SK-N-SH treated with all-trans-retinoic acid at 6 μM for 48 hours (cell line): ENCODE measurements around the gene STN1.

ENCODE experiments used
- ATAC-seq: fragments of 200-7000 bp; cut with Tn5 transposase; 3 replicates; pipeline ENCODE4 v1.9.1; 2020; ENCODE audit warnings: mild to moderate bottlenecking, moderate library complexity
- ARNTL ChIP-seq: fragments of 450-650 bp; formaldehyde crosslinking; IDR thresholded peaks from 2 replicates; pipeline ENCODE4 v1.5.0; 2020; ENCODE audit warnings: low read depth, mild to moderate bottlenecking, moderate library complexity, borderline replicate concordance
- CREB5 ChIP-seq: fragments of 250-450 bp; sonication (Bioruptor Pico); IDR thresholded peaks from 2 replicates; pipeline ENCODE4 v1.5.1; 2020; ENCODE audit warnings: low read depth, mild to moderate bottlenecking, moderate library complexity
- CSDC2 ChIP-seq: fragments of 250-450 bp; sonication (Bioruptor Pico); IDR thresholded peaks from 2 replicates; pipeline ENCODE4 v1.5.0; 2020; ENCODE audit warnings: mild to moderate bottlenecking, moderate library complexity
- CSRNP3 ChIP-seq: fragments of 250-450 bp; sonication (Bioruptor Pico); IDR thresholded peaks from 2 replicates; pipeline ENCODE4 v1.5.1; 2021; ENCODE audit warnings: mild to moderate bottlenecking, moderate library complexity
- ESRRG ChIP-seq: fragments of 250-450 bp; sonication (Bioruptor Pico); IDR thresholded peaks from 2 replicates; pipeline ENCODE4 v1.6.1; 2021; ENCODE audit warnings: mild to moderate bottlenecking
- GLIS3 ChIP-seq: fragments of 250-450 bp; sonication (Bioruptor Pico); IDR thresholded peaks from 2 replicates; pipeline ENCODE4 v1.5.0; 2020; ENCODE audit warnings: mild to moderate bottlenecking, moderate library complexity
- ISL1 ChIP-seq: fragments of 250-450 bp; sonication (Bioruptor Pico); IDR thresholded peaks from 2 replicates; pipeline ENCODE4 v2.1.2; 2022; ENCODE audit warnings: mild to moderate bottlenecking, moderate library complexity
- POU6F1 ChIP-seq: fragments of 250-450 bp; sonication (Bioruptor Pico); IDR thresholded peaks from 2 replicates; pipeline ENCODE4 v1.8.0; 2021; ENCODE audit warnings: low read depth, mild to moderate bottlenecking, moderate library complexity, borderline replicate concordance
- PPARA ChIP-seq: fragments of 250-450 bp; sonication (Bioruptor Pico); IDR thresholded peaks from 2 replicates; pipeline ENCODE4 v1.5.0; 2020; ENCODE audit warnings: mild to moderate bottlenecking, borderline replicate concordance
- SNAI2 ChIP-seq: fragments of 250-450 bp; sonication (Bioruptor Pico); IDR thresholded peaks from 2 replicates; pipeline ENCODE4 v1.5.0; 2020; ENCODE audit warnings: mild to moderate bottlenecking, moderate library complexity
- TCF4 ChIP-seq: fragments of 250-450 bp; sonication (Bioruptor Pico); IDR thresholded peaks from 2 replicates; pipeline ENCODE4 v1.8.0; 2021; ENCODE audit warnings: mild to moderate bottlenecking, moderate library complexity, borderline replicate concordance
- TOX ChIP-seq: fragments of 250-450 bp; sonication (Bioruptor Pico); IDR thresholded peaks from 2 replicates; pipeline ENCODE4 v1.8.0; 2021; ENCODE audit warnings: mild to moderate bottlenecking, moderate library complexity, borderline replicate concordance
- ZFP30 ChIP-seq: fragments of 450-650 bp; formaldehyde crosslinking; IDR thresholded peaks from 2 replicates; pipeline ENCODE4 v1.5.0; 2022; ENCODE audit warnings: mild to moderate bottlenecking, moderate library complexity
- ZNF565 ChIP-seq: fragments of 450-650 bp; formaldehyde crosslinking; conservative IDR thresholded peaks from 2 replicates; pipeline ENCODE4 v1.5.0; 2020; ENCODE audit warnings: low read depth, mild to moderate bottlenecking, moderate library complexity
- ZNF70 ChIP-seq: fragments of 450-650 bp; formaldehyde crosslinking; IDR thresholded peaks from 2 replicates; pipeline ENCODE4 v1.5.0; 2020; ENCODE audit warnings: mild to moderate bottlenecking, moderate library complexity
- ZNF8 ChIP-seq: fragments of 450-650 bp; formaldehyde crosslinking; IDR thresholded peaks from 2 replicates; pipeline ENCODE4 v1.5.0; 2020; ENCODE audit warnings: mild to moderate bottlenecking, moderate library complexity
- TF ChIP-seq, protein P1 (sequence below): fragments of 250-450 bp; sonication (Bioruptor Pico); IDR thresholded peaks from 2 replicates; pipeline ENCODE4 v1.8.0; 2020; ENCODE audit warnings: mild to moderate bottlenecking, moderate library complexity, borderline replicate concordance

STN1 gene

GRCh38 chr10:103835096-103836050 is 82.6 kb downstream of the STN1 start:
- ATAC-seq: no peak
- TF ChIP-seq ARNTL (CRISPR knock-in tag): no peak
- TF ChIP-seq CSDC2 (CRISPR knock-in tag): no peak
- TF ChIP-seq, protein P1, sequence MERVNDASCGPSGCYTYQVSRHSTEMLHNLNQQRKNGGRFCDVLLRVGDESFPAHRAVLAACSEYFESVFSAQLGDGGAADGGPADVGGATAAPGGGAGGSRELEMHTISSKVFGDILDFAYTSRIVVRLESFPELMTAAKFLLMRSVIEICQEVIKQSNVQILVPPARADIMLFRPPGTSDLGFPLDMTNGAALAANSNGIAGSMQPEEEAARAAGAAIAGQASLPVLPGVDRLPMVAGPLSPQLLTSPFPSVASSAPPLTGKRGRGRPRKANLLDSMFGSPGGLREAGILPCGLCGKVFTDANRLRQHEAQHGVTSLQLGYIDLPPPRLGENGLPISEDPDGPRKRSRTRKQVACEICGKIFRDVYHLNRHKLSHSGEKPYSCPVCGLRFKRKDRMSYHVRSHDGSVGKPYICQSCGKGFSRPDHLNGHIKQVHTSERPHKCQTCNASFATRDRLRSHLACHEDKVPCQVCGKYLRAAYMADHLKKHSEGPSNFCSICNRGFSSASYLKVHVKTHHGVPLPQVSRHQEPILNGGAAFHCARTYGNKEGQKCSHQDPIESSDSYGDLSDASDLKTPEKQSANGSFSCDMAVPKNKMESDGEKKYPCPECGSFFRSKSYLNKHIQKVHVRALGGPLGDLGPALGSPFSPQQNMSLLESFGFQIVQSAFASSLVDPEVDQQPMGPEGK (CRISPR knock-in tag): no peak
- TF ChIP-seq ZFP30 (CRISPR knock-in tag): no peak
- TF ChIP-seq POU6F1 (CRISPR knock-in tag): no peak
- TF ChIP-seq GLIS3 (CRISPR knock-in tag): no peak
- TF ChIP-seq CSRNP3 (CRISPR knock-in tag): no peak
- TF ChIP-seq ZNF70 (CRISPR knock-in tag): no peak
- TF ChIP-seq, all 23 proteins: peak for 0

DNA sequence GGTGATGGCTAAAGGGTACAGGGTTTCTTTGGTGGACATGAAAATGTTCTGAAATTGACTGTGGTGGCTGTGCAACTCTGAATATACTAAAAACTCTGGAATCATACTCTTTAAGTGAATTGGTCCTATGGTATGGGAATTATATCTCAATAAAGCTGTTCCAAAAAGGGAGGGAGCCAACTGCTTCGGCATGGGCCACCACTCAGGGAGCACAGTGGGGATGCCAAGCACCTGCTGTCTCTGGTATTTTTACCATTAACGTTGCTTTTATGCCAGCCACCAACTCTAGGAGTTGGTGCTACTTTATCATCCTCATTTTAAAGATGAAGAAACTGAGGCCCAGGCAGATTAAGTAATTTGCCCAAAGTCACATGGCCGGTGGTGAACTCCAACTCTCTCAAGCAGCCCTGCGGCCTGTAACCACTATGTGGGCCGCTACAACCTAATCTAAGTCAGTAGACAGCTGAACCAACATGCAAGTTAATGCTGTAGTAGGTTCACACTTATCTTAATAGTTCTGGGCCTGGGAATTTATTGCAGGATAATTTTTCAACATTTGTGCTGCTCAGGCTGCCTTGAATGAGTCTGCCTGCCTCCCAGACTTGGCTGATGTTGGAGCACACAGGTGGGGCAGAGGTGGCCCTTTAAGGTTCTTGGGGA is 83.4 kb downstream of the STN1 start:
- no peak for TF ChIP-seq ZFP30 (CRISPR knock-in tag)
- TF ChIP-seq ZNF565: no peak
- TF ChIP-seq TCF4 (CRISPR knock-in tag): no peak
- TF ChIP-seq CSDC2 (CRISPR knock-in tag): no peak
- no peak for TF ChIP-seq CSRNP3 (CRISPR knock-in tag)
- TF ChIP-seq ARNTL (CRISPR knock-in tag): no peak
- no peak for TF ChIP-seq ISL1 (CRISPR knock-in tag)
- TF ChIP-seq SNAI2 (CRISPR knock-in tag): no peak
- TF ChIP-seq PPARA (CRISPR knock-in tag): no peak
- no peak for TF ChIP-seq POU6F1 (CRISPR knock-in tag)
- TF ChIP-seq, all 23 proteins: peak for 0
- no peak for ATAC-seq

DNA sequence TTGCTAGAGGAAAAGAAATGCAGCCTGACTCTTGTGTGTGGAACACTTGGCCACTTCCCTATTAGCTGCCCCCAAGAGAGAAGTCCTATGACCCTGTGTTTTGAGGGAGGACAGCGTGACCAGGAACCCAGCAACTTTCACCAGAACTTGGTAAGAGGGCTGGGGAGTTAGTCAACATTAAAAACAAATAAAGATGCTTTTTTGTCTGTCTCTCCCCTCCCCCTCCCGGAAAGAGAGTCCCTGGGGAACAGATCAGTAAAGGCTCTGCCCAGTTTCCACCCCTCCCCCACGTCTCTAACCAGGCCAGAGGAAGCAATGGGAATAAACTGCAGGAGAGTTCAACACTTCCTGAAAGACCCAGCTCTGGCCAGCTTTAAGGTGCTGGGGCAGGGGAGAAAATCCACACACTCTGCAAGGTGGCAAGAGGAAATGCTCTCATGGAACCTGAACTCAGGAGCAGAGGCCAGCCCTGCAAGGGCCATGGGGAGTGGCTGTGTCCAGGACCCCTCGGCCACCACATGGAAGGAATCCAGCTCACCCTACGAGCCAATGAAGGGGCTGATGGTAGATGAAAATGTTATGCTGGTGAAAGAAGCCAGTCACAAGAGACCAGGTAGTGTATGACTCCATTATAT is 84.1 kb downstream of the STN1 start:
- no peak for ATAC-seq
- TF ChIP-seq TOX (CRISPR knock-in tag): no peak
- no peak for TF ChIP-seq ZNF8
- no peak for TF ChIP-seq ZFP30 (CRISPR knock-in tag)
- no peak for TF ChIP-seq POU6F1 (CRISPR knock-in tag)
- no peak for TF ChIP-seq ESRRG
- TF ChIP-seq CREB5 (CRISPR knock-in tag): no peak
- TF ChIP-seq TCF4 (CRISPR knock-in tag): no peak
